NCI-H510A treated with DMSO at 0.1 percent for 48 hours (cell line): Measurements from ENCODE around the gene RETREG1.

Experiments
- DNase-seq: peaks from one replicate; lab custom pipeline; 2025; lab: John Stamatoyannopoulos, UW

The RETREG1 gene

DNA sequence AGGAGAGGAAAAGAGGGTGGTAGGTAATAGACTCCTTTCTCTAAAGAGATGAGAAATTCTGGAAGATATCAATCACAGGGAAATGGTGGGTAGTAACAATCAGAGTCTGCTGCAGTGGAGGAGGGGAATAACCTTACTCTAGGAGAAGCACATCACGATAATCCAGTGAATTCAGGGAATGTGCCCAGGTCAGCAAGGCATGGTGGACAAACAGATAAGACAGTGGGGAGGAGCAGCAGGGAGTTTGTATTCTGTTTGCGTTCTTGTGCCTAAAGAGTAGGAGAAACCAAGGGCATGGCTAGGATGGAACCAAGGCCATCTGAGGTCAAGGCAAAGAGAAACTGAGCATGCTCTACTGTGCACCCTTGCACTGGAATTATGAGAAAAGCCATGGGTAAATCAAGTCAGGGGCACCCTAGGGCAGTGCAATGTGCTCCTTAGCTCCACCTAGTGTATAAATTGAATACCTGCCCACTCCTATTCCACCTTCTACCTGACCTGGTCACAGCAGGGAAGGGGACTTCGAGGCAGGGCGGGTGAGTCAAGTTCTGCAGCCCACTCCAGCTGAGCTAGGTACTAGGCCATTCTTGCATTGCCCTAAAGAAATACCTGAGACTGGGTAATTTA, 31.6 kb downstream of the RETREG1 start:
- no peak for DNase-seq

DNA sequence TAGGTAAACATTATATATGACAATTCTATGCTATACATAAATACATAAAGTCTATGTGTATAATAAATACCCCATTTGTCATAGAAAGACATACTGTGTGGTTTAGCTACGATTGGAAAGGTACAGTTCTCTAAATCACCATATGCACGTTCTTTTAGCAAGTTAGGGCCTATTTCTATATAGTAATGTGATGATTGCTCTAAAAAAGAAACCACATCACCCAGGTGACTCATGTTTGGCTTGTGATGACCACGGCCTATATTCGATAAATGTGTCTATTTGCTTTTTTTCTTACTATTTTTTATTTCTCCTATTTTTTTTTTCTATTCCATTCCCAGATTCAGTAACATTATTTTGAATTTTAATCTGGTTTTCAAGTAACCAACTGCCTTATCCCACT, 34.7 kb downstream of the RETREG1 start:
- DNase-seq, result no peak

DNA sequence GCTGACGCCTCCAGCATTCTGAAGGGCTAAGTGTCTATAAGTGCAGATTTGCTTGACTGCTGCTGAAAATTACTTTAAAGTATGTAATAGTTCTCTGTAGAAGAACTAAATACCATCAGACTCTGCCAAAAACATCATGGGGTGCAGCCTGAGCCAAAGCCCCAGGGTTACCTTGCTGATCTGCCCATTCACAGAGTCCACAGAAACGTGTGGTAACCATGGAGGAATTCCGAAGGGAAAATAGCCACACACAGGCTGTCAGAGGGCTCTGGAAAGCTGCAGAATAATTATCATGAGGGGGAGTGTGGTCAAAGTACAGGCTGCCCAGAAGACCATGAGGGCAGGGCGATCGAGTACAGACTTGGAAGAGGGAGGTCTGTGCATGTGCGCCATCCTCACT, 36.4 kb downstream of the RETREG1 start:
- no peak for DNase-seq

GRCh38 chr5:16579142-16579847, 37.5 kb downstream of the RETREG1 start:
- peak; percentile 23 for DNase-seq

GRCh38 chr5:16578474-16578883, 38.3 kb downstream of the RETREG1 start:
- DNase-seq, result peak; percentile 8

- no peak for DNase-seq
Observed at GRCh38 chr5:16577677-16578076, 39.1 kb downstream of the RETREG1 start.

GRCh38 chr5:16574789-16575721, 41.7 kb downstream of the RETREG1 start:
- DNase-seq, result no peak

GRCh38 chr5:16573401-16573800, 43.4 kb downstream of the RETREG1 start:
- DNase-seq, result no peak

GRCh38 chr5:16572289-16573015, 44.3 kb downstream of the RETREG1 start:
- no peak for DNase-seq

GRCh38 chr5:16571016-16571415, 45.8 kb downstream of the RETREG1 start:
- no peak for DNase-seq

- DNase-seq, result no peak
Observed at GRCh38 chr5:16570121-16570815, 46.5 kb downstream of the RETREG1 start.

- DNase-seq, result no peak
Observed at GRCh38 chr5:16568875-16569580, 47.8 kb downstream of the RETREG1 start.

GRCh38 chr5:16567365-16567764, 49.4 kb downstream of the RETREG1 start:
- DNase-seq, result no peak

DNA sequence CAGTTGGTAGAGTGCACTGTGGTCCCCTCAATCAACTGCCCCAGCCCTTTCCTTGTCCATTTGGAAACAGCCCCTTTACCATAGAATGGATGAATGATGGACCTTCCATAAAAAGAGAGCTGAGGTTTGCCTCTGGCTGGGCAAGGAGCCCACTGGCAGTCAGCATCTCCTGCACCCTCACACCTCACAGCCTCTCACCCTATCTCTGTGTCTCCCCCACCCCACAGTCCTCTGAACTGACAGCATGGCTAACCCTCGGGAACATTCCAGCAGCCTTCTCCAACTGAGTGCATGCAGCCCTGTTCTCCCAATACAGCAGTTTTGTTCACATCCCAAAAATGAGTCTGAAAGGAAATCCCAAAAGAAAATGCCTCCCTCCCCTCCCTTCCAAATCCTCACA, 51.7 kb downstream of the RETREG1 start:
- no peak for DNase-seq

DNA sequence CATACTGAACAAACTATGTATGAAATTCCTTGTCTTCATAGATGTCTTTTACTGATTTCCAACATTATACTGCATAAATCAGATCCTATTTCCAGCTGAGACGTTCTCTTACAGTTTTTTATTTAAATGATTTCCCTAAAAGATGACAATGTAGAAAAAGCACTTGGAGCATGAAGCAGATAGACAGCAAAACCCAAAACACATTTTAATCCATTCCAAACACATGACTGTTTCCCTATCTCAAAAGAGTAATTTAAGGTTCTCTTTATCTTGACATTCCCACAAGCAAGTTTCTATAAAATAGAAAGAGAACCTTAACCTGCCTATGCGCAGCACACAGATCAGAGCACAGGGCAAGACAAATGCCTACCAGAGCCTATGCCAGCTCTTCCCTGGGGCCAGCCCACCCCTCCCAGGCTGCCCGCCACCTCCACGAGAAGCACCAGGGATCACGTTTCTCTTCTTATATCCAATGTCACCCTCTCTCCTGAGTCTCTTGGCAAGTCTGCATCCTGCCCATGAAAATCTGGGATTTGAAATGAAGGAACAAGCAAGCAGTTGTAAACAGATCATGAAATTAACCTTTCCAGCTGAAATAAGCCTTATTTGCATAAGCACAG, 52.4 kb downstream of the RETREG1 start:
- DNase-seq, result no peak

- DNase-seq, result no peak
Observed at GRCh38 chr5:16563686-16564085, 53.1 kb downstream of the RETREG1 start.

GRCh38 chr5:16561660-16562059, 55.1 kb downstream of the RETREG1 start:
- no peak for DNase-seq

- no peak for DNase-seq
Observed at GRCh38 chr5:16559702-16560101, 57.1 kb downstream of the RETREG1 start.

DNA sequence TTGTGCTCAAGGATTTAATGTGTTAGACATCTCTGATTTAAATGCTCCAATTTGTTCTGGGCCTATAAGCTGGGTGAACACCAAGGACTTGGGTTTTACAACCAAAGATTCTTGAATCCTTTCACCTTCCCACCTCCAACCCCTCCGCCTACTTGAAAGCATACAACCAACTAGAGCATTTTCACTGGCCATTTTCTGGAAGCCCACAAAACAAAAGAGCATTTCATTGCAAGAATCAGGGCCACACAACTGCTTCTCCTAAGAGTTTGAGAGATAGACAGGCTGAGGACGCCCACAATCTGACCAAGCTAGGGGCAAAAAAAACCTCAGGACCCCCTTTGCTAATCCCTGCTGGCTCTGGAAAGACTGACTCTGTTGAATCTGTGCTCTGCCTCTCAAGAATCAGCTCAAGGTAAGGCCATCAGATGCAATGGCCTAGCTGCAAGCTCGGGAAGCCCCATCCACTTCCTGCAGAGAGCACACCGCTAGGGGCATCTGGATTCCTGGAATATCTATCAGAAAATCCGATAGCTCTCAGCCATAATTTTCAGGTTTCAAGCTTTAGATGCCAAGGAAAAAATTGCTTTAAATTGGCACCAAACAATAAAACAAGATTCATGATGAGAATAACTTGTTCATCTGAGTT, 57.7 kb downstream of the RETREG1 start:
- DNase-seq, result no peak

DNA sequence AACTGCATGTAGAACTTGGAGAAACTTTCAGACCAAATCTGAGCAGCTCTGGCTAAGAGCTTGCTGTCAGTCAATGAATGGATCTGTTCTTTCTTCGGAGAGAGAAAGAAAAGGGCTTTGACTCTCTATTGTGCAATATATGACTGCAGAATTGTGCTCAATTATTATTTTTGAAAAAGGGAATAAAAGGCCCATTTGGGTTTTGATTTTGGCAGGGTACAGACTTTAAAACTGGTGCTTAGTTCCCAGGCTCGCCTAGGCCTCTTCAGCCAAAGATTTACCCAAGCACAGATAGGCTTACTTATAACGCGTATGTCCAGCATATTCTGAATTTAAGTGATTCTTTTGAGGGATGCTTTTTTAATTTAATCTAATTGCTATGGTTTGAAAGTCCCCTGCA, 59.3 kb downstream of the RETREG1 start:
- DNase-seq, result no peak
